Measurements from ENCODE around the gene GPANK1. TPM values are rescaled to one million over a fixed set of nuclear protein-coding genes. Genes with fewer than 3 reads are reported as not detected.
A peak's percentile ranks its signal among the peaks of the same experiment; 100 is the strongest.

The GPANK1 gene
- total and polyA plus RNA-seq, 9 of the 15 experiments (the other 6 are each of a cell fraction or from before 2014, with no cell fraction given) = 32.2 to 111 (median 46.3) TPM

DNA sequence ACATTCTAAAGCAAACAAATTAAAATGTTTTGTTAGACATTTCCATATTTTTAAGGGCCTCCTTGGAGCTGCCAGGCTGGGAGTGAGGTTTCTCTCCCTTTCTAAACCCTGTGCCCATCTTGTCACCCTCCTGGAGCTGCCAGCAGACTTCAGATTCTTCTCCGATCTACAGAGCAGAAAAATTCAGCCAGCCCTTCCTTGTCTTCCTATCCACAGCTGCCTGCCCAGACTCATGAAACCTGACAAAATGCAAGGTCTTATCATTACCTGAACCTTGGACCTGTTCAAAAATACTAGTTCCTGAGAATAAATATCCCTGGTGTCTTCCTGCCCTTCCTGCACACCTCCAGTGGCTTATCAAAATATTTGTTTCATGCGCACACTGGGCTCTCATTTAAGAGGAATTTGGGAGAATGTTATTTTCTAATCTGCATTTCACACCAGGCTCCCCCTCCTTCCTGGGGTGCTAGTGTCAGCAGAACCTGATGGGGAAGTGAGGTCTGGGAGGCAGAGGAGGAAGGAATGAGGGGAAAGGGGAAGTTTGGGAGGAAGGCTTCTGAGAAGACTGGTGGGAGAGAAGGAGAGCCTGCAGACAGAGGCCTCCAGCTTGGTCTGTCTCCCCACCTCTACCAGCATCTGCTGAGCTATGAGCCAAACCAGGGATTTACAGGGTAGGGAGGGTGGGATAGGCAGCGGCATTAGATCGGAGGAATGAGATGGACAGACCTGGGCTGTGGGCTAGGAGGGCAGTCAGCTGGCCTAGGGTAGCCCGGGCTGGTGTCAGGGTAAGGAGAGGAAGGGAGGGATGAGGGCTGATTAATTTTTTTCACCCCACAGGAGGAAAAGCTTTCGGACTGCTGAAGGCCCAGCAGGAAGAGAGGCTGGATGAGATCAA is 49.9 kb downstream of the GPANK1 start, which contains the start of gene AIF1 (continued):
- TF ChIP-seq, protein P1, sequence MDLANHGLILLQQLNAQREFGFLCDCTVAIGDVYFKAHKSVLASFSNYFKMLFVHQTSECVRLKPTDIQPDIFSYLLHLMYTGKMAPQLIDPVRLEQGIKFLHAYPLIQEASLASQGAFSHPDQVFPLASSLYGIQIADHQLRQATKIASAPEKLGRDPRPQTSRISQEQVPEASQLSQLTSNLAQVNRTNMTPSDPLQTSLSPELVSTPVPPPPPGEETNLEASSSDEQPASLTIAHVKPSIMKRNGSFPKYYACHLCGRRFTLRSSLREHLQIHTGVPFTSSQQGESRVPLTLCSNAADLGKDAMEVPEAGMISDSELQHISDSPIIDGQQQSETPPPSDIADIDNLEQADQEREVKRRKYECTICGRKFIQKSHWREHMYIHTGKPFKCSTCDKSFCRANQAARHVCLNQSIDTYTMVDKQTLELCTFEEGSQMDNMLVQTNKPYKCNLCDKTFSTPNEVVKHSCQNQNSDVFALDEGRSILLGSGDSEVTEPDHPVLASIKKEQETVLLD (IDR thresholded peaks at IDR 0.05) = no peak
- TF ChIP-seq TEAD4 (IDR thresholded peaks at IDR 0.05; ENCODE audit: low read length) (peak; percentile 55; the same call in 1 of the 2 replicates), TEAD4 (CRISPR knock-in tag; IDR thresholded peaks at IDR 0.05; ENCODE audit: borderline replicate concordance) (no peak), ATF7 (IDR thresholded peaks at IDR 0.05) (no peak), ZNF41 (CRISPR knock-in tag; conservative IDR thresholded peaks at IDR 0.05) (no peak), SMARCA4 (IDR thresholded peaks at IDR 0.05) (peak; percentile 48; the same call in 1 of the 2 replicates), ZNF174 (CRISPR knock-in tag; IDR thresholded peaks at IDR 0.05) (no peak), ZNF644 (tag; IDR thresholded peaks at IDR 0.05; ENCODE audit: low read depth) (no peak), TBP (optimal IDR thresholded peaks at IDR 0.05; ENCODE audit: low read depth, low read length) (peak; percentile 22), UBTF (IDR thresholded peaks at IDR 0.05; ENCODE audit: borderline replicate concordance in 1 of 2, low read depth in 2 of 2, low read length in 2 of 2) (peak in 1 of 2 experiments; percentile 58; a peak in 1 of 4 replicates), PTRF (tag; IDR thresholded peaks at IDR 0.05) (no peak), ZNF23 (CRISPR knock-in tag; IDR thresholded peaks at IDR 0.05) (no peak), ZBTB7A (IDR thresholded peaks at IDR 0.05; ENCODE audit: borderline replicate concordance, control insufficient read depth, low read depth, low read length) (no peak), ZNF57 (CRISPR knock-in tag; IDR thresholded peaks at IDR 0.05) (no peak), SPI1 (IDR thresholded peaks at IDR 0.05; ENCODE audit: borderline replicate concordance, low read depth, low read length) (peak; percentile 94), SMAD4 (CRISPR knock-in tag; conservative IDR thresholded peaks at IDR 0.05) (no peak), MAFK (IDR thresholded peaks at IDR 0.05; ENCODE audit: low read length) (peak; percentile 54; the same call in 1 of the 2 replicates), NCOA2 (IDR thresholded peaks at IDR 0.05; ENCODE audit: partially characterized antibody in 2 of 2) (no peak)
